T-helper 22 cell (primary cell): Measurements from ENCODE around the gene SIRT7.

Experiments
- DNase-seq: peaks from one replicate; pipeline ENCODE4 v3.0.0-alpha.2; 2020; ENCODE audit warnings: low read depth

SIRT7 gene

DNA sequence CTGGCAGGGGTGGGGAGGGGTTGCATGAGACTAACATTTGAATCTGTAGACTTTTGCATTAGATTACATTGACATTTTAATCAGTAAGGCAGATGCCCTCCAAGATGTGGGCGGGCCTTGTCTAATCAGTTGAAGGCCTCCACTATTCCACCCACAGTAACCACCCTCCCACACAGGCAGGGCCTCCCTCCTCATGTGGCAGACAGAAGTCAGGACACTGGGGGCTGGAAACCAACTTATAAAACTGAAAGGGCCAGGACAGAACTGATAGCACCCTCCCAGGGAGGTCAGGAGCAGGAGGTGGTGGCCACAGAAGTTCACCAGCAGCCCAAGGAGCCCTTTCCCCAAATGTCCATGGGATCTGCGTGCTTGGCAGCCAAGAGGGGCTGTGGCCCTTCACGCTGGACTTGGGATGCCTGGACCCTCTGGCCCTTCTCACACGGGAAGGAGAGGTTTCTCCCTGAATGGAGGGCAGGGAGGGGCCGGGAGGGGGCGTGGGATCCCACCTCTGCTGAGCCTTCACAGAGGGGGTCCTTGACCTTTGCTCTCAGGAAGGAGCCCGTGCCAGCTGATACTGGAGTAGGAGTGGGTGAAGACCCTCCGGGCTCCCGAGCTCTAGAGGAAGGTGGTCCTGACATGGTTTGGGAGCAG lies 14.5 kb upstream of the SIRT7 start:
- no peak for DNase-seq

DNA sequence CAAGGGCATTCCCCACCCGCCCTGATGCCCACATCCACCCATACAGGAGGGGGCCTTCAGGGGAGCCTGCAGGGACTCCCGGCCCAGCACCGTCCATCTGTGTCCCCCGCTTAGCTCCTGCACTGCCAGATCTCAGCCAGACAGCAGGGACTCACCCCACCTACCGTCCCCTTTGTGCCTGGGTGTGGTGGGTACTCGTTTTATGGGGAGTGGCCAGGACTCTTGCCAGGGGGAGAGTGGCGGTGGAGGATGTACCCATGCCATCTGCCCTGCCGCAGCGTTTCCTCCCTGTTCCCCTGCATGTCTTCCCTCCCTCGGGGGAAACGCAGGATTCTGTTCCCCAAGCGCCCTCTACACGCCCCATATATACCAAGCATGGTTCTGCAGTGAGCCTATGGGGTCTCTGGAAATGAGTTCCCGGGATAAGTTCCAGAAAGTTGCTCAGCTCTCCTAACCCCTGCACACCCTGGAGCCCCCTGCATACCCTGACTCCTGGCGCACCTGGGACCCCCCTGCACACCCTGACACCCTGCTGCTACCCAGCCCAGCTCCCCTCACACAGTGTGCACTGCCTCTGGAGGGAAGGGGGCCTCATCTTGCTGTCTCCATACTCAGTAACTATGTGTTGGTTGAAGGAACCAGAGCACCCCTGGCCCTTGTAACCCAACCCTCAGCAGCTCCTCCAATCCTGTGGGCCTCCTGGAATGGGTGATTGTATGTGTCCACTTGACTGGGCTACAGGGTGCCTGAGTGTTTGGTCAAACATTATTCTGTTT lies 13.8 kb upstream of the SIRT7 start:
- no peak for DNase-seq

DNA sequence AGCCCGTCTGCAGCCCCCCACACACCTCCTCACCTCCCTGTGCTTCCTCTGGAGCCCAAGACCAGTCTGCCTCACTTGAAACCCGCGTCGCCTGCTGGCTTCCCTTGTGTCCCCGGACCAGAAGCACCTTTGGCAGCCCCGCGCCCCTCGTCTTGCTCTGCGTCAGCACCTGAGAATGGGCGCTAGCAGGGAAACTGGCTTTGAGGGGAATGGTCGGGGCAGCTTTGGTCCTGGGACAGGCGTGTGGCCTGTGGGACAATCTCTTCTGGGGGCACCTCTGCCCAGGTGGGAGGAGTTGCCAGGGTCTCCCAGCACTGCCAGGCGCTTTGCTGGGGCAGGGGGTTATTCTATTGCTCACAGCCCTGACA lies 13.2 kb upstream of the SIRT7 start:
- no peak for DNase-seq

DNA sequence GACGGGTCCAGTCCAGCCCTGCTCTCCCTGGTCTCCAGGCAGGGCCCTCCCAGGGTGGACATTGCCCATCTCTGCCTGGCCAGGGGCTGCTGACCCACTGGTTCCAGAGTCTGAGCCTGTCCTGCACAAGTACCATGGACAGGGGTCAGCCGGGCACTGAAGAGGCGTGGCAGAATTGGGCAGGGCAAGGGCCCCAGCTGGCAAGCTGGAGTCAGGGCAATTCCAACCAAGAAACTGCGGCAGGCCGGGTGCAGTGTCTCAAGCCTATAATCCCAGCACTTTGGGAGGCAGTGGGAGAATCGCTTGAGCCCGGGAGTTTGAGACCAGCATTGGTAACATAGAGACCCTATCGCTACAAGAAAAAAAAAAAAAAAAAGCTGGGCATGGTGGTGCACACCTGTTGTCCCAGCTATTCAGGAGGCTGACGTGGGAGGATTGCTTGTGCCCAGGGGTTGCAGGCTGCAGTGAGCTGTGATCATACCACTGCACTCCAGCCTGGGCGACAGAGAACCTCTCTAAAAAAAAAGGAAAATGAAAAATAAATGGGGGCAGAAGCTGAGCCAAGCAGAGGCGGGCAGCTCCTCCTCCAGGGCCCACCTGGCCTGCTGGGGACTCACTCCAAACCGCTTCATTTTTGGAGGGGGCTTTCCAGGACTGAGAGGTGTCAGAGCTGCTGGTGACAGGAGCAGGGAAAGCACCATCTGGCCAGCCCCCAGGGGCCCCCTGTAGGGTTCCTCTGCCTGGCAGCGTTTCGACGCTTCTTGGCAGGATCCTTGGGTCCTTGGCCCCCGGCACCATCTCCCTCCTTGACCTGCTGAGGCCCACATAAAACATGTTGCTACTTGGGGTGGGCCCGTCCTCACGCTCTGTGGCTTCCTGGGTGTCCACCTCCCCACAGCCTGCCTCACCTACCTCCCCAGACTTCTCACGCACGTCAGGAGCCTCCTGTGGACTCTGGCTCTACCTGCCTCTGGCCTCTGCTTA lies 12.5 kb upstream of the SIRT7 start:
- DNase-seq: no peak

DNA sequence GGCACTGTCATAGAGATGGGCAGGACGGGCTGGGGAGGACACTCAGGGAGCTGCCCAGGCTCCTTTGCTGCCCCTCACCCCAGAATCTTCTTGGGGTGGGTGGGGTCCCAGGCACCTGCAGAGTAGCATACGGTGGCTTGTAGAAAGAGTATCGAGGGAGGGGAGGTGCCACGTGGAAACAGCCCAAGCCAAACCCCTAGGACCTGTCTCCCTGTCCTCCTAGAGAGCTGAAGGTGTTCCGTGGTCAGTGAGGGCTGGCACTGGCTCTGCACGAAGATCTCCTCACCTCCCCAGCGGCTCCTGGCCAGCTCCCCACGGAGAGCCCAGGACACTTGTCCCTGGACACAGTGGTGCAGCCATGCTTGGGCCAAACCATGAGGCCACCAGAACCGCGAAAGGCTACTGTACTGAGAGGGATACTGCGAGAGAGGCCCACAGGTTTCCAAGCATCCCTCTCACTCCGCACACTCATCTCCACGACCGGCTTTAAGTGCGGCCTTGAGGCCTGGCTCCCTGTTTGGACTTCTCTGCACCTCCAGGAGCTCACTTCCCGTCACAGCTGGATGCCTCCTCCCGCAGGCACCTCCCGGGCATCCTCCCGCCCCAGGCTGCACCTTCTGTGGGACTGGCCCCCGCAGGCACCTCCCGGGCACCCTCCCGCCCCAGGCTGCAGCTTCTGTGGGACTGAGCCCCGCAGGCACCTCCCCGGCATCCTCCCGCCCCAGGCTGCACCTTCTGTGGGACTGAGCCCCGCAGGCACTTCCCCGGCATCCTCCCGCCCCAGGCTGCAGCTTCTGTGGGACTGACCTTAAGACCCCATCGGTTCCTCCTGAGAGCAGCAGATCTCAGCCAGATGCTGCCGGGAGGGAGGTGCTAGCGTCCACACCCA lies 11.5 kb upstream of the SIRT7 start:
- no peak for DNase-seq

DNA sequence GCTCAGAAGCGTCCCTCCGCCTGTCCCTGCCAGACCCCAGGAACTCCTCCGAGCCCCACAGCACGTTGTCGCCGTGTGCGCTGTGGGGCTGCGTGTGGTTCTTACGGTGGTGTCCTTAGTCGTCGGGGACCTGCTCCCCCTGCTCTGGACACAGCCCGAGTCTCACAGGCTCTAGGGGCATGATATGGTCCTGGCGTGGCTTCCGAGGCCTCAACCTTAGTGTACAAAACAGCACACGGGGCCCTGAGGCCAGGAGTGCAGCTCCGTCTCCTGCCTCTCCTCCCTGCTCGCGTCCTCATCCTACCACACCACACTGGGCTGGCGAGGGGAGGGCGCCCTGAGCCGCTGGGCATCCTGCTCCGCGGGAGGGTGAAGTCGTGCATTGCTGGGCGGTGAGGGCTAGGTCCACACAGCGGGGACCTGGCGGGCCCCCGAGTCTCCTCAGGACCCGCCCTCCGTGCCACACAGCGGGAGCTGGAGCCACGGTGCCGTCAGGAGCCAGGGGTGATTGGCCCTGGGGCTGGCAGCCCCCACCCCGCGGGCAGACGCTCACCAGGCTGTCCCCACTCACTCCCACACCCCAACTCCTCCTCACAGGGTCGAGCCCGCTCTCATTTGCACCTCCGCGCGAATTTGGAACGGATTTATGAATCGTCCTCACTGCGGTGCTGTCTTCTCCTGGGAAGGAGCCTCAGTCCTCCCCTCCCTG lies 10.7 kb upstream of the SIRT7 start:
- no peak for DNase-seq

DNA sequence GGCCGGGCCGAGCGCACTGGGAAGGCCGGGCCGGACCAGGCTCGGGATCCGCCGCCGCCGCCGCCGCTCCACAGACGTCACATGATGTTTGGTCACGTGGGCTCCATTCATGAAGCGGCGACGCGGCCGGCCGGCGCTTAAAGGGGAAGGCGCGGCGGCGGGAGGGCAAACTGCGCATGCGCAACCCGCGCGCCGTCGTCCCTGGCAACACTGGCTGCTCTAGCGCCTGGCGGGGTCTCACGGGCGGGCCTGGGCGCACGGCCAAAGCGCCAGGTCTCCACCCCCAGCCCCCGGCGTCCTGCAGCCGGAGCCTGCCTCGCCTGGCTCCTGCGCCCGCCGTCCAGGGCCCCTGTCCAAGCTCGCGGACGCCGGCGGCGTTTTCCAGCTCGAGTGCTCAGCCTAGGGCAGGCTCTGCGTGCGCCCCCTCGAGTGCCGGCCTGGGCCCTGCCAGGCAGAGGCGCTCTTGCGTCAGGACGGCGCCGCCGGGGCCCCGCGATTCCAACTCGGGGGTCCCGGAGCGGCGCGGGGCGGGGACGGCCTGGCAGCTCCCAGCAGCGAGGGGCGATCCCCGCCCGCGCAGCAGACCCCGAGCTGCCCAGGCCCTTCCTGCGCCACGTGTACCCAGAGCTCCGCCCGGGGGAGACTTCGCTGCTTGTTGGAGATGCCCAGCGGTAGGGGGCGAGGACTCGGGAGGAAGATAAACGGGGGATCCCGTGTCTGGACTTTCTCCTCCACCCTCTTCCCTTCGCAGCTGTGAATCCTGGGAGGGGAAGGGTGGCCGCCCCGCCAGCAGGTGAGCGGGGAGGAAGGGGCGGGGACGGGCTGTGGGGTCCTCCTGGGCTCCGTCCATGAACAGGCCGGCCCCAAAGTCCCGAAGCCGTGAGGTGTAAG lies 9.9 kb upstream of the SIRT7 start, which contains the start of gene MAFG:
Gene MAFG, minus strand, starts transcription at position 83 of the 891 bp plus-strand sequence. CDS start 4,550 bp downstream, outside the sequence.
- DNase-seq: peak; percentile 80

DNA sequence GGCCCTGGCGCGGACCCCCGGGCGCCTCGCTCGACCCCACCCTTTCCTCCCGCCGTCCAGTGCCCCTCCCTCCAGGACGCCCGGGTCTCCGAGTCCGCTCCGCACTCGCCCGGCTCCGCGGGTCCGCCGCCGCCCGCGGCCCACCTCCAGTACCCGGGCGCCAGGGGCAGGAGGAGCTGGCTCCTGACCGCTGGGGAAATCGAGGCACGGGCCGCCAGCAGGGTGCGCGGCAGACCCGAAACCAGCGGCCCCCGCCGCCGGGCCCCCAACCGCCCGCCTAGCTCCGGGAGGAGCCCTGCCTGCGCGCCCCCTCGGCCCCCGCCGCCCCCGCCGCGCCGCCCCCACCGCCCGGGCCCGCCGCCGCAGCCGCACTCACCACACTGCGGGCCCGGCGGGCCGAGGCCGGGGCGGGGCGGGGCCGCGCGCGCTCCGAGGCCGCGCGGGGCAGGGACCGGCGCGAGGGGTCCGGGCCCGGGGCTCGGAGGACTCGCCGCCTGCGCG lies 9.2 kb upstream of the SIRT7 start:
- DNase-seq: no peak

DNA sequence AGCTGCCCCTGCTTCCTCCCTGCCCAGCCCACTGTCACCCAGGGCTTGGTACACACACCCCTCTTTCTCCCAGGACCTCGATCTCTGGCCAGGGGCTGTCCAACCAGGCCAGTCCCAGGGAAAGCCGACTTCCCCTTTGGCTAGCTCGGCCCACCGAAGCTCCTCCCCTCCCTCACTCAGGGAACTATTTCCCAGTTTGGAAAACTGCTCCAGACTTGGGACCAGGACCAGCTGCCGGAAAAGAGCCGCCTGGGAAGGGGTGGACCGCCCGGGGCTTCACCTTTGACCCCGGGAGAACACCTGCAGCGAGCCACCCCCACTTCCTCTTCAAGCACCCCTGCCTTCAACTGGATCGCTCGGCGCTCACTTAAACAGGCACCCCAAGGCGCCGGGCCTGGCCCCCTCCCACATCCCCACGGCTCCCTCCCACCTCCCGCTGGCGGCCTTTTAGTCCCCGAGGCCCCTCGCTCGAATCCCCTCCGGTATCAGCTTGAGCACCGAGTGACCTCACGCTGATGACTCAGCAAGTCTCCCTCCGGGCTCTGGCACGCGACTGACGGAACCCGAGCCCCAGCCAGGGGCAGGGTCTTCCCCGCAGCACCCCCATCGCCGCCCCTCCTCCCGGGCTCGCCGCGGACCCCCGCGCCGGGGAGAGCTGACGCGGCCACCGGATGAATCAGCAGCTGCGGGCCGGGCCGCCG lies 8.6 kb upstream of the SIRT7 start:
- peak; percentile 46 for DNase-seq

DNA sequence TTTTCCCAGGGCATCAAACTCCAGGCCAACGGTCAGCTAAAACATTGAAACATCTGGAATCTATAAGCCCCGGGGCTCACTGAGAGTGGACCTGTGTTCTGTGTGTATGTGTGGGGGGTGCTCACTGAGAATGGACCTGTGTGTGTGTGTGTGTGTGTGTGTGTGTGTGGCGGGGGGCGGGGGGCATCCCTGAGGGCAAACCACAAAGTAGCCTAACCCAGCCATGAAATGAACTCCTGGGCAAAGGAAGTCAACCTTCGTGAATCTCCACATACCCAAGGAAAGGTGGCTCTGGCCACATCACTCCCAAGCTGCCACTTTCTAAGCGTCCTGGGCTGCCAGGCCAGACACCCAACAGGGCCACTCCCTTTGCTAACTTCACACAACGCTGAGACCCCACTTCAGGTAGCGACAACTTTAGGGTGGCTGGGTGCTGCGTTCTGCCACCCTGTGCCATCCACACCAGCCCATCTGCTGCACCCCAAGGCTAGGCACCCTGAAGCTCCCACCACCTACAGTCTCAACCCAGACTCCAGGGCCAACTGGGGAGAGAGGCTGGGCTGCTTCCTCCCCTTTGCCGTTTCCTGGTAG lies 8.0 kb upstream of the SIRT7 start:
- no peak for DNase-seq

DNA sequence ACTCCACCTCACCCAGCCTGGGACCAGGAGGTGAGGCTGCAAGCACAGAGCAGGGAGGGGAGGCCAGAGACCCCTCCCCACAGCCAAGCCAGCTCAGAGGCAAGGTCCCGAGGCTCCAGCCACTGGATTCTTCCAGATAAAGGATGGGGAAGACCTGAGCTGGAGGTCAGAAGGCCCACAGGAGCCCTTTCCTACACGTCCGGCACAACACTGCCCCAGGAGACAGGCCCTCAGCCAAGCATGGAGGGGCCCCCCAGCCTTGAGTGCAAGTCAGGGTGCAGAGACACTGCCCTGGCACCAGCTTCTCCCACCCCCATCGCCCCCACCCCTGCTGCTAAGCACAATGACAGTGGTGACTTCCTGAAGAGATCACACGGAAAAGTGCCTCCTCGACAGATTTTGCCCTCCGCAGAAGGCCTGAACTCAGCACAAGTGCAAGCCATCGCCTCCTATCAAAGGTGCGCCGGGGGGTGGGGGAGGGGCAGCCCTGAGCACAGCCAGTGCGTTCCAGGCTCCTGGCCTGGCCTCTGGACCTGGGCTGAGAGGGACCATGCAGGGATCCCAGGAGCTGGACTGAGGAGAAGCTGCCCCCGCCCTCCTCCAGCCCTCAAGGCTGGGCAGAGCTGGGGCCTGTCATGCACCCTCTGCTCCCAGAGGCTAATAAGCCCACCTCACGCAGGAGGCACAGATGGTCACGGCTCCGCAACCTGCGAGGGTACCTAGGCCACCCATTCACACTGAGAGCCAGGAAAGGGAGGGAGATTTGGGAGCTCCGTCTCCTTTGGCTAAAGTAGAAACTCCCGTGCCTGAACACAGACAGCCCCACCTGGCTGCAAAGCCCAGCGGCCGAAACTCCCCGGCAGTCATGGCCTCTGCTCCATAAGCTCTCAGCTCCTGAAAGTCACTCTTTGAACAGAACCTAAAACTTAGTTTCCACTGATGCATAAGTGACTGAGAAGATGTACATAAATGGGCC lies 6.9 kb upstream of the SIRT7 start:
- DNase-seq: no peak

DNA sequence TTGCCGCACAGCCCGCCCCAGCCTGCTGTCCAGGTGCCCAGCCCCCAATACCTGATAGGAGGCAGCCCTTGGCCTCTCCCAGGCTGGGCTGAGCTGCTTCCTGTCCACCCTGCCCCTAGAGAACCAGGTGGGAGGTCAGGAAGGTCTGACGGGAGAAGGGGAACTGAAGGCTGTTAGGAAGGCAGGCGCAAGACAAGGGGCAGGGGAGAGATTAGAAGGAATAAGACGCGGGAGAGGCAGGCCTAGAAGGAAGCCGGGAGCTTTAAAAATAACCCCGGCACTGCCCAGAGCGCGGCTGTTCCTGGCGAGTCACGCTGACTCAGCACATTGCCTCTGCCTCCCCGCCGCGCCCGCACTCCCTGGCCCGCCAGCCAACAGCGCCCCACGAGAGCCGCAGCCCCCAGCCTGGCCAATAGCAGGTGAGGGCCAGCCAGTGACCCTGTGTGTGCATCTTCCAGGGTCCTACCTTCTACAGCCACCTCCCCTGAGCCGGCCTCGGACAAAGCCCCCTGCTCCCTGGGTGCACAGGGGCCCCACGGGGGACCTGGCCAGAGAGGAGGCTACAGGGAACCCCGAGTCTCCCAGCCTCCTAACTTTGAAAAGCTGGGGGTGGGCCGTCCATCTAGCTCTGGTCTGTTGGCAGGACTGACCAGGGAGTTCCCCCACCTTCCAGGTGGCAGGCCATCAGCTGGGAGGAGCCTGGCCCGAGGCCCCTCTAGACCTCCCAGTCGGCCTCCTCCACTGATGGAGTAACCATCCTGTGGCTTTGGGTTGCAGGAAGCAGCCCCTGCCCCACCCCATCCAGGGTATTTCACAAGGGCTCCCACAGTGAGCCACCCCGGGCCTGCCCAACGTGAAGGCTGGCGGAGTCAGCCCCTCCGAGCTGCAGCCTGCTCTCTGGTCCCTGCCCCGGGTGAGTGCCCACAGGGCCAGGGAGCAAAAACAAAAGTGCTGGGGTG lies 5.6 kb upstream of the SIRT7 start:
- no peak for DNase-seq

DNA sequence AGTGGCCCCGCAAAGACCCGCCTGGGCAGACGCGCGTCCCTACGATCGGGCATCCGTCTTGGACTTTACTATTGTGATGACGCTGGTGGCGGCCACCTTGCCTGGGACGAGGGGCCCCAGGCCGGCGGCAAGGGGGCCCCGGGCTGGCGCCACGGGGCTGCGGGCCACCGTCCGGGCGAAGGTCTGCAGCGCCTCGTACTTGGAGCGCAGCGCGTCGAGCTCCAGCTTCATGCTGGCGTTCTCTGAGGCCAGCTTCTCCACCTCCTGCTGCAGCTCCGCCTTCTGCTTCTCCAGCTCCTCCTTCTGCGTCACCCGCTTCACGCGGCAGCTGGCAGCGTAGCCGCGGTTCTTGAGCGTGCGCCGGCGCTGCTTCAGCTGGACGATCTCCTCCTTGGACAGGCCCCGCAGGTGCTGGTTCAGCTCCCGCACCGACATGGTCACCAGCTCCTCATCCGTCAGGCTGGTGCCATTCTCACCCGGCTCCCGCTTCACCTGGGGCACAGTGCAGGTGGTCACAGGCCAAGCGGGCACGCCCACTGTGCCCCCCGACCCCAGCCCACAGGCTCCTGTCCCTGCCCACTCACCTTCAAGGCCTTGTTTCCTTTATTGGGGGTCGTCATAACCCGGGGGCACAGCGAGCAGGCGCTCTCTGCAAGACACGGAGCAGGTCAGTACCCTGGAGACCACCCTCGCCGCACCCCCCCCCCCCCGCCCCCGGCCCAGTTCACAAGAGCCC lies 4.8 kb upstream of the SIRT7 start:
- no peak for DNase-seq

DNA sequence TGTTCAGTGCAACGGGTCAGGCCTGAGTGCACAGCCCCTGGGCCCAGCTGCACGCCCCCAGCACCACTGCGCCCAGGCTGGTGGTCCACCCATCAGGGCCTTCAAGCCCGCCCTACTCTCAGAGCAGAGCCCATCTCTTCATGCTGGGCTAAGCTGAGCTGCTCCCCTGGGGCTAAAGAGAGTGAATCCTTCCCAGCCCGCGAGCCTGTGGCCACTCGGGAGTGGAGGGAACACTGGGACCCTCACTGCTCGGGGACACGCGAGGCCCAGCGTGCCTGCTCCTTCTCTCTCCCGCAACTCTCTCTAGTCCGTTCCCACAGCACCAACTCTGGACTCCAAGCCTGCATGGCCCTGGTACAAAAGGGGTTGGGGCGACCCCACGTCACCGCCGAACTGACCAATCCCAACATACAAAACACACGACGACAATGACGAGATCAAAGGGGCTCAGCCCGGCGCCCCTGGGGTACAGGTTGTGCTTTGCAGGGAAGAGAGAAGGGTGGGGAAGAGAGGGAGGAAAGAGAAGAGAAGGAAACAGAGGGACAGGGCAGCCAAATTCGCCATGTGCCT lies 4.1 kb upstream of the SIRT7 start:
- no peak for DNase-seq

DNA sequence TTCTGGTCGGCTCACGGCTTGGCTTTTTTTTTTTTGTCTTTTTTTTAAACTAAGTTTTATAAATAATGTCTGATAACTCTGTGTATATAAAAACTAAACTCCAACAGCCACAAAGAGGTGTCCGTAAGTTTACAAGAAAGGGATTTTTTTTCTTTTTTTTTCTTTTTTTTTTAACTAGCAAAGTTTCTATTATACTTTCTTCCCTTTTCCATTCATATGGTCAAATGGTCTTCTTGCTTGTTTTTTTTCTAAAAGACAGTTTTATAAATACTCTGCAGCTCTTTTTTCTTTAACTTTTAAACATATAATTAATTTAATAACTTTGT lies 3.5 kb upstream of the SIRT7 start:
- DNase-seq: no peak
